Motor neuron (in vitro differentiated cells): ENCODE data around the gene OR8K3. TPM values are rescaled to one million over a fixed set of nuclear protein-coding genes. Genes with fewer than 3 reads are reported as not detected.

Experiments used
- total RNA-seq, 8 experiments: library from RNA; unstranded; fragments of 300-600 nt; gene quantifications; 2 replicates each; pipeline versions ENCODE4 v1.2.3 to v1.2.4, GENCODE V29; 2022

The OR8K3 gene
- total RNA-seq, 8 experiments from 2014 or later, result not detected

Other genes with a start within 250 kb of the OR8K3 start
- under 1 TPM in 2 of 8 experiments, not detected in 6; 0.45 to 0.47 TPM for gene OR8I2, start 221.8 kb upstream of the OR8K3 start, total RNA-seq
- gene OR8H2, start 211.5 kb upstream of the OR8K3 start, total RNA-seq, result under 1 TPM in 3 of 8 experiments, not detected in 5; 0.18 to 0.59 (median 0.47) TPM
- gene OR8H3, start 192.8 kb upstream of the OR8K3 start, total RNA-seq, result under 1 TPM in 1 of 8 experiments, not detected in 7; 0.49 TPM
- under 1 TPM in 1 of 8 experiments, not detected in 7; 0.14 TPM for gene OR8J3, start 174.9 kb upstream of the OR8K3 start, total RNA-seq
- under 1 TPM in 1 of 8 experiments, not detected in 7; 0.33 TPM for gene OR8K5, start 154.8 kb upstream of the OR8K3 start, total RNA-seq
- not detected for gene OR5J2, start 138.5 kb upstream of the OR8K3 start, total RNA-seq
- under 1 TPM in 2 of 8 experiments, not detected in 6; 0.15 to 0.38 TPM for gene OR5T2, start 80.9 kb upstream of the OR8K3 start, total RNA-seq
- not detected for gene OR5T3, start 62.9 kb upstream of the OR8K3 start, total RNA-seq
- gene OR5T1, start 41.0 kb upstream of the OR8K3 start, total RNA-seq, result under 1 TPM in 1 of 8 experiments, not detected in 7; 0.38 TPM
- under 1 TPM in 1 of 8 experiments, not detected in 7; 0.09 TPM for gene OR8H1, start 22.9 kb upstream of the OR8K3 start, total RNA-seq
- not detected for gene OR8K1, start 30.9 kb downstream of the OR8K3 start, total RNA-seq
- under 1 TPM in 1 of 8 experiments, not detected in 7; 0.33 TPM for gene OR8J1, start 39.1 kb downstream of the OR8K3 start, total RNA-seq
- gene OR8U1, start 60.5 kb downstream of the OR8K3 start, total RNA-seq, result under 1 TPM in 1 of 8 experiments, not detected in 7; 0.33 TPM
- not detected for gene OR5AL1, start 97.6 kb downstream of the OR8K3 start, total RNA-seq
- gene OR5M3, start 158.2 kb downstream of the OR8K3 start, total RNA-seq, result not detected
- gene OR5M8, start 176.2 kb downstream of the OR8K3 start, total RNA-seq, result not detected
- gene OR5M11, start 228.1 kb downstream of the OR8K3 start, total RNA-seq, result under 1 TPM in 1 of 8 experiments, not detected in 7; 0.28 TPM